ENCODE data around the gene DTNBP1.

The DTNBP1 gene

GRCh38 chr6:15487262-15487661 is 175.6 kb downstream of the DTNBP1 start:
- no peaks in the 10 kb centered on the region for H3K27me3 Mint-ChIP-seq (ENCODE audit: low read depth, poor library complexity)
- TF ChIP-seq CTCF (IDR thresholded peaks at IDR 0.05), result no peak
- H3K36me3 Mint-ChIP-seq (ENCODE audit: low read depth), result peaks cover 37% of the 10 kb centered on the region
- H3K4me3 Mint-ChIP-seq, result no peak overlapping the region
- no peak for DNase-seq
- H3K27ac Mint-ChIP-seq, result no peak overlapping the region
- peaks cover 63% of the 10 kb centered on the region for H3K4me1 Mint-ChIP-seq
- peaks cover 4% of the 10 kb centered on the region for H3K9me3 Mint-ChIP-seq

GRCh38 chr6:15485936-15486335 is 176.9 kb downstream of the DTNBP1 start:
- Mint-ChIP-seq H3K4me1 (peaks cover 61% of the 10 kb centered on the region), H3K27me3 (ENCODE audit: low read depth, poor library complexity) (no peaks in the 10 kb centered on the region), H3K36me3 (ENCODE audit: low read depth) (peaks cover 37% of the 10 kb centered on the region), H3K9me3 (peaks cover 4% of the 10 kb centered on the region), H3K4me3 (no peak overlapping the region), H3K27ac (peak overlapping the region; percentile 11)
- TF ChIP-seq CTCF (IDR thresholded peaks at IDR 0.05), result no peak
- no peak for DNase-seq

GRCh38 chr6:15484821-15485220 is 178.0 kb downstream of the DTNBP1 start:
- TF ChIP-seq CTCF (IDR thresholded peaks at IDR 0.05), result no peak
- no peak for DNase-seq
- Mint-ChIP-seq H3K4me1 (peaks cover 62% of the 10 kb centered on the region), H3K4me3 (peak overlapping the region; percentile 18), H3K27me3 (ENCODE audit: low read depth, poor library complexity) (no peaks in the 10 kb centered on the region), H3K27ac (peak overlapping the region; percentile 57), H3K36me3 (ENCODE audit: low read depth) (peaks cover 37% of the 10 kb centered on the region), H3K9me3 (peaks cover 4% of the 10 kb centered on the region)

GRCh38 chr6:15484140-15484539 is 178.7 kb downstream of the DTNBP1 start:
- Mint-ChIP-seq H3K27me3 (ENCODE audit: low read depth, poor library complexity) (no peaks in the 10 kb centered on the region), H3K4me3 (no peak overlapping the region), H3K4me1 (peaks cover 62% of the 10 kb centered on the region), H3K27ac (peak overlapping the region; percentile 57), H3K9me3 (peaks cover 4% of the 10 kb centered on the region), H3K36me3 (ENCODE audit: low read depth) (peaks cover 37% of the 10 kb centered on the region)
- no peak for DNase-seq
- TF ChIP-seq CTCF (IDR thresholded peaks at IDR 0.05), result no peak

- Mint-ChIP-seq H3K36me3 (ENCODE audit: low read depth) (peaks cover 36% of the 10 kb centered on the region), H3K9me3 (peaks cover 7% of the 10 kb centered on the region), H3K4me3 (no peak overlapping the region), H3K27ac (no peak overlapping the region), H3K27me3 (ENCODE audit: low read depth, poor library complexity) (no peaks in the 10 kb centered on the region), H3K4me1 (peaks cover 71% of the 10 kb centered on the region)
- no peak for DNase-seq
- TF ChIP-seq CTCF (IDR thresholded peaks at IDR 0.05), result no peak
These were observed 179.8 kb downstream of the DTNBP1 start for GRCh38 chr6:15483060-15483459.

- Mint-ChIP-seq H3K27ac (peak overlapping the region; percentile 97), H3K9me3 (peaks cover 7% of the 10 kb centered on the region), H3K27me3 (ENCODE audit: low read depth, poor library complexity) (no peaks in the 10 kb centered on the region), H3K4me3 (peak overlapping the region; percentile 18), H3K36me3 (ENCODE audit: low read depth) (peaks cover 41% of the 10 kb centered on the region), H3K4me1 (peaks cover 81% of the 10 kb centered on the region)
- TF ChIP-seq CTCF (IDR thresholded peaks at IDR 0.05), result no peak
- no peak for DNase-seq
These were observed 181.2 kb downstream of the DTNBP1 start for GRCh38 chr6:15481390-15482291.

Measured in nephron progenitor cell (in vitro differentiated cells).